K562 (cell line): ENCODE data around the gene MAP1S. TPM values are rescaled to one million over a fixed set of nuclear protein-coding genes. Genes with fewer than 3 reads are reported as not detected.

ENCODE experiments used
- ATF2 ChIP-seq: sonication (generic); formaldehyde crosslinking; IDR thresholded peaks from 2 replicates; pipeline ENCODE4 v1.8.1; 2022; ENCODE audit warnings: missing genetic modification reagents
- BHLHE40 ChIP-seq: IDR thresholded peaks from 2 replicates; pipeline ENCODE4 v1.6.1; 2011; ENCODE audit warnings: low read length, improper control_type of control experiment
- CHAMP1 ChIP-seq: fragments of 450-650 bp; IDR thresholded peaks from 2 replicates; pipeline ENCODE4 v1.6.1; 2016; ENCODE audit warnings: mild to moderate bottlenecking
- CREM ChIP-seq: IDR thresholded peaks from 2 replicates; pipeline ENCODE4 v1.6.1; 2014; ENCODE audit warnings: antibody characterized with exemption, low read depth
- KDM4B ChIP-seq, 2 experiments: fragments of 450-650 bp in 1 of 2; sonication (generic) in 1 of 2; IDR thresholded peaks; 2 replicates each; pipeline ENCODE4 v1.6.1; 2016 to 2017; ENCODE audit warnings: borderline replicate concordance in 2 of 2, antibody characterized with exemption in 1 of 2, low read depth in 1 of 2, mild to moderate bottlenecking in 1 of 2
- NFE2L1 ChIP-seq: fragments of 450-650 bp; IDR thresholded peaks from 2 replicates; pipeline ENCODE4 v1.6.1; 2016; ENCODE audit warnings: missing genetic modification characterization, low read depth, mild to moderate bottlenecking, missing compliant biosample characterization, moderate library complexity, borderline replicate concordance
- RCOR1 ChIP-seq, 2 experiments: IDR thresholded peaks; 2 replicates each; pipeline ENCODE4 v1.6.1; 2012; ENCODE audit warnings: low read depth in 2 of 2, low read length in 2 of 2, borderline replicate concordance in 1 of 2, improper control_type of control experiment in 1 of 2
- TGIF2 ChIP-seq: sonication (generic); formaldehyde crosslinking; IDR thresholded peaks from 2 replicates; pipeline ENCODE4 v1.8.1; 2022; ENCODE audit warnings: mild to moderate bottlenecking, missing genetic modification reagents, moderate library complexity
- UBTF ChIP-seq, 2 experiments: IDR thresholded peaks; 2 replicates each; pipeline ENCODE4 v1.6.1; 2012; ENCODE audit warnings: improper control_type of control experiment in 2 of 2, low read depth in 2 of 2, low read length in 2 of 2, borderline replicate concordance in 1 of 2
- ZNF586 ChIP-seq: fragments of 450-650 bp; formaldehyde crosslinking; conservative IDR thresholded peaks from 2 replicates; pipeline ENCODE4 v1.4.0; 2020; ENCODE audit warnings: mild to moderate bottlenecking, moderate library complexity
- polyA plus RNA-seq, 8 experiments: library from polyadenylated mRNA; depleted of rRNA in 4 of 8; stranded (reverse) in 5 of 8; unstranded in 3 of 8; fragments of >200 nt; fragmentation: Nextera tagmentation in 2 of 8; fragmentation: Illumina TruSeq in 1 of 8; extraction: Ambion mirVana in 2 of 8; extraction: Trizol in 1 of 8; gene quantifications; 2 replicates each; pipeline versions ENCODE4 v1.2.1 to v1.2.3, GENCODE V29; 2011 to 2014; ENCODE audit warnings: inconsistent platforms in 1 of 8, missing spikeins in 1 of 8
- total RNA-seq, 7 experiments: library from RNA; depleted of rRNA in 6 of 7; stranded (reverse); fragments of >200 nt in 6 of 7; fragmentation: Illumina TruSeq in 2 of 7; extraction: Trizol in 2 of 7; gene quantifications; 2 replicates each; pipeline versions ENCODE4 v1.2.1 to v1.2.3, GENCODE V29; 2011 to 2021; ENCODE audit warnings: low replicate concordance in 1 of 7
- TF ChIP-seq, protein P1 (sequence below): fragments of 250-450 bp; sonication (Bioruptor Pico); IDR thresholded peaks from 2 replicates; pipeline ENCODE4 v1.4.0; 2020; ENCODE audit warnings: mild to moderate bottlenecking
- TF ChIP-seq, protein P2 (sequence below): sonication (generic); formaldehyde crosslinking; IDR thresholded peaks from 2 replicates; pipeline ENCODE4 v1.4.0; 2020; ENCODE audit warnings: mild to moderate bottlenecking, missing genetic modification reagents

The MAP1S gene
- total and polyA plus RNA-seq, 9 of the 15 experiments (the other 6 are each of a cell fraction or from before 2014, with no cell fraction given) = 2.0 to 81.0 (median 9.5) TPM

DNA sequence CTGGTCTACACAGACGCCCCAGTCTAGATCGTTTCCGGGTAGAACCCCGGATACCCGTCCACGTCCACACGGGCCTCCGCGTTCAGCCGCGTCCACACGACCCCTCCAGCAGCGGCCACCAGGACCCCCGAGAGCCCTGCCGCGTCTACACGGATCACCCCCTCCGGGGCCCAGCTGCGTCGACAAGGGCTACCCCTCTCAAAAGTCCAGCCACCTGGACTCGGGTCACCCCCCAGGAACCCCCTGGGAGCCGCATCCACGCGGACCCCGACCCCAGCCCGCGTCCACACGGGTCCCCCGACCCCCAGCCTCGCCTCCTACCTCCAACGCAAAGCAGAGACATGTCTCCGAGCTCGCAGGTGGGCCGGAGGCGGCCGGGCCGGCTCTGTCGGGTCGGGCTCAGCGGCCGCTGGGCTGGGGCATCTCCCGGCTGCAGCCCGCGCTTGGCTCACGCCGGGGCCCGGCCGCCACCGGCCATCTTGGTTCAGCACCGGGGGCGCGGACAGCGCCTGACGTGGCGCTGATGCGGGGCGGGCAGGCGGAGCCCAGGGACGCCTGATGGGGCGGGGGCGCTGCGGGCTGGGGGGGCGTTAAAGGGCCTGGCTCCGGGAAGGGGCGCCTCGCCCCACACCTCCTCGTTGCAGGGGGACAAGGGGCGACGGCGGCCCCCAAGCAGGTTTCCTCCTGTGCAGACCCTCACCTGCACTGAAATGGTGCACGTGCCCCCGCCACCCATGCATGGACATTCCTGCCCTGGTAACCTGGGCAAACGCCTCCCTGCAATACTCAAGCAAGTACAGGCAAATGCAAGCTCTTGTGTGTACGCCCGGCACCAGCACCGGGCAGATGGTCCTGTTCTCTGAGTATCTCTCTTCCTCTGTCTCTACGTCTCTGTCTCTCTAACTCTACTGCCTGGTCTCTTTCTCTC is 31.2 kb upstream of the MAP1S start, which contains the start of gene UNC13A (continued):
- TF ChIP-seq KDM4B (IDR thresholded peaks at IDR 0.05; ENCODE audit: borderline replicate concordance in 2 of 2, low read depth in 1 of 2) (0 out of 4 replicates have a peak, but pooled peaks of 1 of the 2 experiments have one; percentile 54), UBTF (IDR thresholded peaks at IDR 0.05; ENCODE audit: borderline replicate concordance in 1 of 2, low read depth in 2 of 2, low read length in 2 of 2) (peak; percentile 78 to 83; a peak in 1 of 4 replicates), CHAMP1 (no peak), TGIF2 (CRISPR knock-in tag) (0 out of 2 replicates have a peak, but pooled peaks have one; percentile 21), RCOR1 (IDR thresholded peaks at IDR 0.05; ENCODE audit: borderline replicate concordance in 1 of 2, low read depth in 2 of 2, low read length in 2 of 2) (peak in 1 of 2 experiments; percentile 85; a peak in 2 of 4 replicates), BHLHE40 (0 out of 2 replicates have a peak, but pooled peaks have one; percentile 4), ATF2 (no peak), ZNF586 (CRISPR knock-in tag) (no peak), CREM (peak; percentile 93), NFE2L1 (tag) (no peak)
- TF ChIP-seq, protein P1, sequence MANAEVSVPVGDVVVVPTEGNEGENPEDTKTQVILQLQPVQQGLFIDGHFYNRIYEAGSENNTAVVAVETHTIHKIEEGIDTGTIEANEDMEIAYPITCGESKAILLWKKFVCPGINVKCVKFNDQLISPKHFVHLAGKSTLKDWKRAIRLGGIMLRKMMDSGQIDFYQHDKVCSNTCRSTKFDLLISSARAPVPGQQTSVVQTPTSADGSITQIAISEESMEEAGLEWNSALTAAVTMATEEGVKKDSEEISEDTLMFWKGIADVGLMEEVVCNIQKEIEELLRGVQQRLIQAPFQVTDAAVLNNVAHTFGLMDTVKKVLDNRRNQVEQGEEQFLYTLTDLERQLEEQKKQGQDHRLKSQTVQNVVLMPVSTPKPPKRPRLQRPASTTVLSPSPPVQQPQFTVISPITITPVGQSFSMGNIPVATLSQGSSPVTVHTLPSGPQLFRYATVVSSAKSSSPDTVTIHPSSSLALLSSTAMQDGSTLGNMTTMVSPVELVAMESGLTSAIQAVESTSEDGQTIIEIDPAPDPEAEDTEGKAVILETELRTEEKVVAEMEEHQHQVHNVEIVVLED = peak; percentile 74
- TF ChIP-seq, protein P2, sequence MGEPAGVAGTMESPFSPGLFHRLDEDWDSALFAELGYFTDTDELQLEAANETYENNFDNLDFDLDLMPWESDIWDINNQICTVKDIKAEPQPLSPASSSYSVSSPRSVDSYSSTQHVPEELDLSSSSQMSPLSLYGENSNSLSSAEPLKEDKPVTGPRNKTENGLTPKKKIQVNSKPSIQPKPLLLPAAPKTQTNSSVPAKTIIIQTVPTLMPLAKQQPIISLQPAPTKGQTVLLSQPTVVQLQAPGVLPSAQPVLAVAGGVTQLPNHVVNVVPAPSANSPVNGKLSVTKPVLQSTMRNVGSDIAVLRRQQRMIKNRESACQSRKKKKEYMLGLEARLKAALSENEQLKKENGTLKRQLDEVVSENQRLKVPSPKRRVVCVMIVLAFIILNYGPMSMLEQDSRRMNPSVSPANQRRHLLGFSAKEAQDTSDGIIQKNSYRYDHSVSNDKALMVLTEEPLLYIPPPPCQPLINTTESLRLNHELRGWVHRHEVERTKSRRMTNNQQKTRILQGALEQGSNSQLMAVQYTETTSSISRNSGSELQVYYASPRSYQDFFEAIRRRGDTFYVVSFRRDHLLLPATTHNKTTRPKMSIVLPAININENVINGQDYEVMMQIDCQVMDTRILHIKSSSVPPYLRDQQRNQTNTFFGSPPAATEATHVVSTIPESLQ = 0 out of 2 replicates have a peak, but pooled peaks have one; percentile 77
